K562 (cell line): ENCODE data around the gene FSTL3. TPM values are rescaled to one million over a fixed set of nuclear protein-coding genes. Genes with fewer than 3 reads are reported as not detected.
A peak's percentile ranks its signal among the peaks of the same experiment; 100 is the strongest.

Experiments used
- ATAC-seq: fragments of 200-7000 bp; cut with Tn5 transposase; 3 replicates; pipeline ENCODE4 v1.9.1; 2020; ENCODE audit warnings: moderate library complexity
- BruUV-seq: library from RNA; stranded (reverse); fragments of 400-500 nt; replicated peaks from 2 replicates; lab custom pipeline; 2021; lab: Mats Ljungman, UMichigan
- CTCF ChIA-PET: fragments of 300-600 bp; formaldehyde crosslinking; extraction: SDS; loops from one replicate; lab custom pipeline; 2021; ENCODE audit warnings: low intra/inter-chr PET ratio; lab: Yijun Ruan, JAX
- POLR2A ChIA-PET: fragments of 300-600, 350-650 bp; sonication (Branson Sonifier 250); formaldehyde crosslinking; extraction: SDS; loops from one replicate; lab custom pipeline; 2021; ENCODE audit warnings: antibody characterized with exemption, inconsistent platforms; lab: Yijun Ruan, JAX
- DNase-seq, 4 experiments: peaks; one replicate each; pipeline versions ENCODE4 v3.0.0 to v3.0.0-alpha.2; 2011 to 2018; ENCODE audit warnings: low spot score in 3 of 4, mixed read lengths in 3 of 4; ENCODE audit errors: extremely low read depth in 1 of 4
- FAIRE-seq: peaks from 2 replicates; lab custom pipeline; 2011; peaks lifted over from hg19 to GRCh38; lab: Jason Lieb, UNC
- H2AFZ ChIP-seq: 2 replicates; pipeline ENCODE4 v1.6.0; 2011; ENCODE audit warnings: low read depth, low read length, control low read depth, inconsistent platforms
- H3K27ac ChIP-seq: fragments of 200-600 bp; 3 replicates; pipeline ENCODE4 v1.8.0; 2011; ENCODE audit warnings: low read depth, mild to moderate bottlenecking, control low read depth, inconsistent platforms, low read length, moderate library complexity, mixed read lengths; ENCODE audit errors: extremely low read depth
- H3K27me3 ChIP-seq, 2 experiments: fragments of 300-600 bp in 1 of 2; 2 replicates in 1 of 2; 3 replicates in 1 of 2; pipeline versions ENCODE4 v1.6.0 to v1.8.0; 2011; ENCODE audit warnings: inconsistent platforms in 2 of 2, low read length in 2 of 2, mild to moderate bottlenecking in 1 of 2, mixed read lengths in 1 of 2, moderate library complexity in 1 of 2; ENCODE audit not compliant: control insufficient read depth in 2 of 2, insufficient read depth in 2 of 2
- H3K36me3 ChIP-seq: fragments of 300-600 bp; 3 replicates; pipeline ENCODE4 v1.8.0; 2011; ENCODE audit warnings: mild to moderate bottlenecking, low read length, inconsistent platforms; ENCODE audit not compliant: control insufficient read depth, insufficient read depth
- H3K4me1 ChIP-seq, 2 experiments: fragments of 200-600 bp in 1 of 2; replicated peaks in 1 of 2; 2 replicates in 1 of 2; 3 replicates in 1 of 2; pipeline versions ENCODE4 v1.5.1 to v1.8.0; 2011; ENCODE audit warnings: inconsistent platforms in 2 of 2, low read length in 2 of 2, mild to moderate bottlenecking in 1 of 2, mixed read lengths in 1 of 2, moderate library complexity in 1 of 2; ENCODE audit not compliant: control insufficient read depth in 2 of 2, insufficient read depth in 2 of 2
- H3K4me2 ChIP-seq: 2 replicates; pipeline ENCODE4 v1.6.1; 2011; ENCODE audit warnings: low read length, control low read depth, inconsistent platforms, mixed read lengths; ENCODE audit not compliant: insufficient read depth
- H3K4me3 ChIP-seq: fragments of 200-600 bp; sonication (generic), shearing (Covaris generic); 2 replicates; pipeline ENCODE4 v1.5.1; 2016; ENCODE audit warnings: control low read depth, inconsistent platforms
- H3K79me2 ChIP-seq: fragments of 200-600 bp; 3 replicates; pipeline ENCODE4 v1.8.0; 2011; ENCODE audit warnings: low read length, inconsistent platforms; ENCODE audit not compliant: control insufficient read depth, insufficient read depth
- H3K9ac ChIP-seq, 2 experiments: 2 replicates each; pipeline versions ENCODE4 v1.6.0 to v1.6.1; 2011; ENCODE audit warnings: low read depth in 2 of 2, low read length in 2 of 2, control low read depth in 1 of 2, inconsistent platforms in 1 of 2, mild to moderate bottlenecking in 1 of 2, mixed read lengths in 1 of 2; ENCODE audit not compliant: insufficient read depth in 1 of 2
- H3K9me1 ChIP-seq: one replicate; pipeline ENCODE4 v1.6.0; 2011; ENCODE audit warnings: inconsistent platforms, mild to moderate bottlenecking, low read length, moderate library complexity; ENCODE audit not compliant: control insufficient read depth, insufficient read depth
- H3K9me3 ChIP-seq: replicated peaks from 2 replicates; pipeline ENCODE4 v1.5.1; 2011; ENCODE audit warnings: low read depth, low read length, inconsistent platforms; ENCODE audit not compliant: control insufficient read depth, insufficient read depth
- H4K20me1 ChIP-seq: replicated peaks from 2 replicates; pipeline ENCODE4 v1.6.1; 2011; ENCODE audit warnings: low read length, inconsistent platforms, mixed read lengths; ENCODE audit not compliant: control insufficient read depth, insufficient read depth
- FOXM1 ChIP-seq, 2 experiments: fragments of 450-650 bp in 1 of 2; sonication (generic) in 1 of 2; formaldehyde crosslinking in 1 of 2; IDR thresholded peaks; 2 replicates each; pipeline versions ENCODE4 v1.6.1 to v1.9.0; 2017 to 2022; ENCODE audit warnings: low read depth in 2 of 2, mild to moderate bottlenecking in 2 of 2, missing genetic modification reagents in 1 of 2, moderate library complexity in 1 of 2
- HMGN3 ChIP-seq: IDR thresholded peaks from 2 replicates; pipeline ENCODE4 v1.6.1; 2011; ENCODE audit warnings: borderline replicate concordance, low read depth, mild to moderate bottlenecking, mixed read lengths, low read length; ENCODE audit not compliant: insufficient read length; ENCODE audit errors: extremely low read depth
- NFIC ChIP-seq: fragments of 450-650 bp; IDR thresholded peaks from 2 replicates; pipeline ENCODE4 v1.6.1; 2017; ENCODE audit warnings: mild to moderate bottlenecking, inconsistent platforms
- NR4A1 ChIP-seq, 2 experiments: fragments of 250-450 bp in 1 of 2; fragments of 450-650 bp in 1 of 2; sonication (Bioruptor Pico) in 1 of 2; IDR thresholded peaks; 2 replicates each; pipeline versions ENCODE4 v1.4.0 to v1.6.1; 2016 to 2020; ENCODE audit warnings: mild to moderate bottlenecking in 2 of 2, missing compliant biosample characterization in 1 of 2, missing genetic modification characterization in 1 of 2, moderate library complexity in 1 of 2
- RBFOX2 ChIP-seq: fragments of 200-400 bp; formaldehyde crosslinking; IDR thresholded peaks from 2 replicates; pipeline ENCODE4 v1.6.1; 2017; ENCODE audit warnings: low read depth, mild to moderate bottlenecking, low read length, moderate library complexity
- STAG1 ChIP-seq: sonication (generic); formaldehyde crosslinking; IDR thresholded peaks from 2 replicates; pipeline ENCODE4 v1.5.0; 2020; ENCODE audit warnings: missing genetic modification reagents, borderline replicate concordance
- XRCC5 ChIP-seq: fragments of 200-400 bp; formaldehyde crosslinking; IDR thresholded peaks from 2 replicates; pipeline ENCODE4 v1.6.1; 2017; ENCODE audit warnings: low read depth, mild to moderate bottlenecking, low read length
- ZBTB7A ChIP-seq: IDR thresholded peaks from 2 replicates; pipeline ENCODE4 v1.6.1; 2011; ENCODE audit warnings: low read depth, mild to moderate bottlenecking, low read length, moderate library complexity, borderline replicate concordance; ENCODE audit not compliant: control insufficient read depth
- ZNF316 ChIP-seq: fragments of 450-650 bp; IDR thresholded peaks from 2 replicates; pipeline ENCODE4 v1.6.1; 2016
- WGBS: fragments of 100-300 bp; shearing (Covaris generic); methylation state at CpG from one replicate; pipeline ENCODE4 v1.1.6; 2016; ENCODE audit warnings: low coverage, mixed read lengths; ENCODE audit not compliant: insufficient coverage; ENCODE audit errors: missing lambda C conversion rate; 5-methylcytosine and 5-hydroxymethylcytosine counted together
- in situ Hi-C: fragments of 300-500 bp; cut with MboI; formaldehyde crosslinking; loops from 4 replicates; pipeline ENCODE4 v1.15.0; 2018; ENCODE audit warnings: inconsistent platforms, mixed read lengths
- intact Hi-C: fragments of 100-400 bp; cut with micrococcal nuclease; formaldehyde crosslinking; loops from 2 replicates; pipeline ENCODE4 v1.14.2; 2022
- polyA plus RNA-seq, 8 experiments: library from polyadenylated mRNA; depleted of rRNA in 4 of 8; stranded (reverse) in 5 of 8; unstranded in 3 of 8; fragments of >200 nt; fragmentation: Nextera tagmentation in 2 of 8; fragmentation: Illumina TruSeq in 1 of 8; extraction: Ambion mirVana in 2 of 8; extraction: Trizol in 1 of 8; gene quantifications; 2 replicates each; pipeline versions ENCODE4 v1.2.1 to v1.2.3, GENCODE V29; 2011 to 2014; ENCODE audit warnings: inconsistent platforms in 1 of 8, missing spikeins in 1 of 8
- total RNA-seq, 7 experiments: library from RNA; depleted of rRNA in 6 of 7; stranded (reverse); fragments of >200 nt in 6 of 7; fragmentation: Illumina TruSeq in 2 of 7; extraction: Trizol in 2 of 7; gene quantifications; 2 replicates each; pipeline versions ENCODE4 v1.2.1 to v1.2.3, GENCODE V29; 2011 to 2021; ENCODE audit warnings: low replicate concordance in 1 of 7
- TF ChIP-seq, protein P1 (sequence below): fragments of 200-800 bp; sonication (Bioruptor generic); IDR thresholded peaks from 2 replicates; pipeline ENCODE4 v1.6.1; 2017; ENCODE audit warnings: missing genetic modification characterization, missing compliant biosample characterization
- TF ChIP-seq, protein P2 (sequence below): fragments of 250-450 bp; sonication (Bioruptor Pico); IDR thresholded peaks from 2 replicates; pipeline ENCODE4 v1.5.1; 2021; ENCODE audit warnings: mild to moderate bottlenecking
- TF ChIP-seq, protein P3 (sequence below): sonication (generic); formaldehyde crosslinking; IDR thresholded peaks from 2 replicates; pipeline ENCODE4 v1.8.1; 2023; ENCODE audit warnings: mild to moderate bottlenecking, missing genetic modification reagents
- TF ChIP-seq, protein P4 (sequence below), 3 experiments: fragments of 200-800 bp in 1 of 3; sonication (Bioruptor generic) in 1 of 3; sonication (generic) in 1 of 3; formaldehyde crosslinking in 1 of 3; IDR thresholded peaks; 2 replicates each; pipeline versions ENCODE4 v1.6.1 to v1.8.0; 2016 to 2022; ENCODE audit warnings: mild to moderate bottlenecking in 2 of 3, missing compliant biosample characterization in 2 of 3, missing genetic modification characterization in 2 of 3, missing genetic modification reagents in 1 of 3

Gene FSTL3
- total and polyA plus RNA-seq, 9 of the 15 experiments (the other 6 are each of a cell fraction or from before 2014, with no cell fraction given) = 0.35 to 6.8 (median 4.2) TPM; not detected in 1

DNA sequence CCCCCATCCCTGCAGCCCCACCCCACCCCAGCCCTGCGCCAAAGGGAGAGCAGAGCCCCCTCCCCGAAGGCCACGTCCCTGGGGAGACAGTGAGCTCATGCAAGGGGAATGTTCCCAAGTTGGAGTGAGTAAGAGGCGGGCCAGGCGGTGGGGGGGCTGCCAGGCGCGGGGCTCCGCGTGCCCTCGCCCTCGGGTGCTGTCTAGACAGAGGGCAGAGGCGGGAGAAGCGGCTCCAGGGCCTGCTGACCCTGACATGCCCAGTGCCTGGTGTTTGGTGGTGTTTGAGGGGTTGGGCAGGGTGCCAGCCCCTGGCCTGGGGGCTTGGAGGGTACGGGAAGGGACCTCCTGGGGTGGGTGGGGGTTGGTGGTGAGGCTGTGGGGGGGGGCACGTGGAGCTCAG, 1.0 kb downstream of the FSTL3 start:
- Histone ChIP-seq H3K27ac (no peak overlapping the region), H2AFZ (no peak overlapping the region), H3K4me2 (no peak overlapping the region), H3K9me1 (peaks cover 8% of the 10 kb centered on the region), H3K27me3 (no peaks in the 10 kb centered on the region; a peak in 1 of 5 replicates), H3K36me3 (no peaks in the 10 kb centered on the region), H3K79me2 (peaks cover 8% of the 10 kb centered on the region), H3K9ac (no peak overlapping the region; a peak in 1 of 4 replicates), H3K4me1 (peaks cover 5 to 76% of the 10 kb centered on the region in 2 experiments), H4K20me1 (no peaks in the 10 kb centered on the region), H3K9me3 (no peaks in the 10 kb centered on the region), H3K4me3 (no peak overlapping the region)
- no TSS peak for BruUV-seq
- ChIA-PET CTCF (no interaction called here), POLR2A (interaction anchor here (0.6 to 0.9 kb wide), 2 partner anchors 10 to 11 kb away, joined by 3 read pairs; no protein-coding TSS in a partner anchor)
- no peak for ATAC-seq
- FAIRE-seq = no peak
- 0 out of 2 replicates have a peak, but pooled peaks have one; percentile 2 for TF ChIP-seq RBFOX2
- no peak for TF ChIP-seq FOXM1 (IDR thresholded peaks at IDR 0.05; ENCODE audit: low read depth)
- no peak for TF ChIP-seq FOXM1 (CRISPR knock-in tag; IDR thresholded peaks at IDR 0.05; ENCODE audit: low read depth)
- peak; percentile 69 for TF ChIP-seq NFIC
- peak; percentile 5 for TF ChIP-seq HMGN3
- no peak for TF ChIP-seq NR4A1 (CRISPR knock-in tag; IDR thresholded peaks at IDR 0.05)
- no peak for TF ChIP-seq NR4A1 (tag; IDR thresholded peaks at IDR 0.05)
- TF ChIP-seq, protein P1, sequence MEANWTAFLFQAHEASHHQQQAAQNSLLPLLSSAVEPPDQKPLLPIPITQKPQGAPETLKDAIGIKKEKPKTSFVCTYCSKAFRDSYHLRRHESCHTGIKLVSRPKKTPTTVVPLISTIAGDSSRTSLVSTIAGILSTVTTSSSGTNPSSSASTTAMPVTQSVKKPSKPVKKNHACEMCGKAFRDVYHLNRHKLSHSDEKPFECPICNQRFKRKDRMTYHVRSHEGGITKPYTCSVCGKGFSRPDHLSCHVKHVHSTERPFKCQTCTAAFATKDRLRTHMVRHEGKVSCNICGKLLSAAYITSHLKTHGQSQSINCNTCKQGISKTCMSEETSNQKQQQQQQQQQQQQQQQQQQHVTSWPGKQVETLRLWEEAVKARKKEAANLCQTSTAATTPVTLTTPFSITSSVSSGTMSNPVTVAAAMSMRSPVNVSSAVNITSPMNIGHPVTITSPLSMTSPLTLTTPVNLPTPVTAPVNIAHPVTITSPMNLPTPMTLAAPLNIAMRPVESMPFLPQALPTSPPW (CRISPR knock-in tag) = peak; percentile 21; the same call in 1 of the 2 replicates
- TF ChIP-seq, protein P2, sequence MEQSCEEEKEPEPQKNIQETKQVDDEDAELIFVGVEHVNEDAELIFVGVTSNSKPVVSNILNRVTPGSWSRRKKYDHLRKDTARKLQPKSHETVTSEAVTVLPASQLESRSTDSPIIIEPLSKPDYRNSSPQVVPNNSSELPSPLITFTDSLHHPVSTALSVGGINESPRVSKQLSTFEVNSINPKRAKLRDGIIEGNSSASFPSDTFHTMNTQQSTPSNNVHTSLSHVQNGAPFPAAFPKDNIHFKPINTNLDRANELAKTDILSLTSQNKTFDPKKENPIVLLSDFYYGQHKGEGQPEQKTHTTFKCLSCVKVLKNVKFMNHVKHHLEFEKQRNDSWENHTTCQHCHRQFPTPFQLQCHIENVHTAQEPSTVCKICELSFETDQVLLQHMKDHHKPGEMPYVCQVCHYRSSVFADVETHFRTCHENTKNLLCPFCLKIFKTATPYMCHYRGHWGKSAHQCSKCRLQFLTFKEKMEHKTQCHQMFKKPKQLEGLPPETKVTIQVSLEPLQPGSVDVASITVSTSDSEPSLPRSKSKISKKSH (CRISPR knock-in tag) = no peak
- no peak for TF ChIP-seq ZNF316
- no peak for TF ChIP-seq XRCC5
- TF ChIP-seq ZBTB7A = no peak
- TF ChIP-seq, protein P3, sequence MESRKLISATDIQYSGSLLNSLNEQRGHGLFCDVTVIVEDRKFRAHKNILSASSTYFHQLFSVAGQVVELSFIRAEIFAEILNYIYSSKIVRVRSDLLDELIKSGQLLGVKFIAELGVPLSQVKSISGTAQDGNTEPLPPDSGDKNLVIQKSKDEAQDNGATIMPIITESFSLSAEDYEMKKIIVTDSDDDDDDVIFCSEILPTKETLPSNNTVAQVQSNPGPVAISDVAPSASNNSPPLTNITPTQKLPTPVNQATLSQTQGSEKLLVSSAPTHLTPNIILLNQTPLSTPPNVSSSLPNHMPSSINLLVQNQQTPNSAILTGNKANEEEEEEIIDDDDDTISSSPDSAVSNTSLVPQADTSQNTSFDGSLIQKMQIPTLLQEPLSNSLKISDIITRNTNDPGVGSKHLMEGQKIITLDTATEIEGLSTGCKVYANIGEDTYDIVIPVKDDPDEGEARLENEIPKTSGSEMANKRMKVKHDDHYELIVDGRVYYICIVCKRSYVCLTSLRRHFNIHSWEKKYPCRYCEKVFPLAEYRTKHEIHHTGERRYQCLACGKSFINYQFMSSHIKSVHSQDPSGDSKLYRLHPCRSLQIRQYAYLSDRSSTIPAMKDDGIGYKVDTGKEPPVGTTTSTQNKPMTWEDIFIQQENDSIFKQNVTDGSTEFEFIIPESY (CRISPR knock-in tag) = 0 out of 2 replicates have a peak, but pooled peaks have one; percentile 31
- no peak for TF ChIP-seq STAG1
- TF ChIP-seq, protein P4, sequence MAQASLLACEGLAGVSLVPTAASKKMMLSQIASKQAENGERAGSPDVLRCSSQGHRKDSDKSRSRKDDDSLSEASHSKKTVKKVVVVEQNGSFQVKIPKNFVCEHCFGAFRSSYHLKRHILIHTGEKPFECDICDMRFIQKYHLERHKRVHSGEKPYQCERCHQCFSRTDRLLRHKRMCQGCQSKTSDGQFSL (CRISPR knock-in tag; IDR thresholded peaks at IDR 0.05) = 0 out of 2 replicates have a peak, but pooled peaks have one; percentile 58
- TF ChIP-seq, protein P4 (tag; IDR thresholded peaks at IDR 0.05) = no peak; a peak in 1 of 4 replicates
- DNase-seq = no peak
- in situ Hi-C loops = no loop called here
- intact Hi-C loops = no loop called here
- WGBS = 52% methylated on average over 11 of the region's 15 CpGs
